ENCODE data around the gene SPTLC3.

Gene SPTLC3

GRCh38 chr20:13186043-13186774 is 177.4 kb downstream of the SPTLC3 start:
- no peak for DNase-seq (ENCODE audit: low read depth in 2 of 2)

- DNase-seq (ENCODE audit: low read depth in 2 of 2) = no peak
Measured at GRCh38 chr20:13187899-13188298, 179.1 kb downstream of the SPTLC3 start.

GRCh38 chr20:13199279-13199678 is 190.5 kb downstream of the SPTLC3 start:
- no peak for DNase-seq (ENCODE audit: low read depth in 2 of 2)

GRCh38 chr20:13200767-13201500 is 192.2 kb downstream of the SPTLC3 start:
- no peak for DNase-seq (ENCODE audit: low read depth in 2 of 2)

GRCh38 chr20:13202565-13202964 is 193.8 kb downstream of the SPTLC3 start:
- DNase-seq (ENCODE audit: low read depth in 2 of 2) = no peak

GRCh38 chr20:13205425-13205824 is 196.7 kb downstream of the SPTLC3 start:
- no peak for DNase-seq (ENCODE audit: low read depth in 2 of 2)

- DNase-seq (ENCODE audit: low read depth in 2 of 2) = no peak
Measured at GRCh38 chr20:13205848-13206434, 197.2 kb downstream of the SPTLC3 start.

- DNase-seq (ENCODE audit: low read depth in 2 of 2) = no peak
Measured at GRCh38 chr20:13207016-13207415, 198.2 kb downstream of the SPTLC3 start.

- DNase-seq (ENCODE audit: low read depth in 2 of 2) = no peak
Measured at GRCh38 chr20:13211956-13212618, 203.3 kb downstream of the SPTLC3 start.

GRCh38 chr20:13212750-13213149 is 204.0 kb downstream of the SPTLC3 start:
- DNase-seq (ENCODE audit: low read depth in 2 of 2) = no peak

GRCh38 chr20:13213335-13213734 is 204.6 kb downstream of the SPTLC3 start:
- no peak for DNase-seq (ENCODE audit: low read depth in 2 of 2)

GRCh38 chr20:13216533-13216932 is 207.8 kb downstream of the SPTLC3 start:
- no peak for DNase-seq (ENCODE audit: low read depth in 2 of 2)

Data from stimulated activated CD4-positive, alpha-beta T cell treated with anti-CD3 and anti-CD28 coated beads, Interleukin-1b, Interleukin-23, amount 100 ng/mL, for 4 hours (primary cell).